Measurements from ENCODE around the gene DGCR8.

DGCR8 gene

DNA sequence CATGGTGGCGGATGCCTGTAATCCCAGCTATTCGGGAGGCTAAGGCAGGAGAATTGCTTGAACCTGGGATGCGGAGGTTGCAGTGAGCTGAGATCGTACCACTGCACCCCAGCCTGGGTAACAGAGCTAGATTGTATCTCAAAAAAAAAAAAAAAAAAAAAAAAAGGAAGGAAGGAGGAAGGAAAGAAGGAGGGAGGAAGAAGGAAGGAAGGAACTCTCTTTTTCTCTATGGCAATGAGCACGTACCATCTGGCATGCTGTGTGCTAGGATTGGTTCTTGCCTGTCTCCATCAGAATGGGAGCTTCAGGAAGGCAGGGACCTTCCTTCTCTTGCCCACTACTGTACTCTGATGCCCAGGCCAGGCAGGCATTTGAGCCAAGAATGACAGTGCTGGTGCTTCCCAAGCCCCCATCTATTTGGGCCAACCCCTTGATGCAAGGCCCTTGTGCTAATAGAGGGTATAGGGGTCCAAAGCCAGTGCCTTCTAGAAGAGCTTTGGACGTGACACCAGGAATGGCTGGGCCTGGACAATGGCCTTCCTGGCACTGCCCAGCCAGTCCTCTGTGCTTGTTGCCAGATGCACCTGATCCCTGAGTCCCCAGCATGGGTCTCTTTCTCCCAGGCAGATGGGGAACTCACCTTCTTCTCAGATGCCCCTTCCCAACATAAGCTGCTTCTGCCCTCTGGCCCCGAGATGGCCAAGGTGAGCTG is 10.6 kb upstream of the DGCR8 start:
- DNase-seq = no peak

DNA sequence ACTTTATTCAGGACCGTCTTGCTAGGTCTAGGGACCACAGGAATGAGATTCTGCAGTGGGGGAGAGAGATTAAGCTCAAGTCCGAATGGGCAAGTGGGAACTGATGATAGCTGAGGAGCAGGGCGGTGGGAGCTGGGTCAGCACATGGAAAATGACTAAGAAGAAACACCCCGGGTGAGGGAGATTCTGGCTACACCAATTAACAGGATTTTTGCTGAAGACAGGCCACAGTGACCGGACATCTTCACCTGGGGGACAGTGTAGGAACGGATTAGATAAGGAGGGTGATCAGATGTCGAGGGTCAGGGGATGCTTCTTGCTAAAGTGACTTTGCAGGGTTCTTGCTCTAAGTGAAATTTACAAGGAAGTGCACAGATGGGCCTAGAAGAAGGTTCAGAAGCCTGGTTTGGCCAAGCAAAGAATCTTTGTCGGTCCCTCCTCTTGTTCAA is 8.5 kb upstream of the DGCR8 start:
- DNase-seq = no peak

- DNase-seq = no peak
Observed at GRCh38 chr22:20076627-20077172, 3.3 kb upstream of the DGCR8 start.

- peak; percentile 75 for DNase-seq
Observed at GRCh38 chr22:20080445-20080775, 369 bp downstream of the DGCR8 start.

- no peak for DNase-seq
Observed at GRCh38 chr22:20080776-20081654, 974 bp downstream of the DGCR8 start.

DNA sequence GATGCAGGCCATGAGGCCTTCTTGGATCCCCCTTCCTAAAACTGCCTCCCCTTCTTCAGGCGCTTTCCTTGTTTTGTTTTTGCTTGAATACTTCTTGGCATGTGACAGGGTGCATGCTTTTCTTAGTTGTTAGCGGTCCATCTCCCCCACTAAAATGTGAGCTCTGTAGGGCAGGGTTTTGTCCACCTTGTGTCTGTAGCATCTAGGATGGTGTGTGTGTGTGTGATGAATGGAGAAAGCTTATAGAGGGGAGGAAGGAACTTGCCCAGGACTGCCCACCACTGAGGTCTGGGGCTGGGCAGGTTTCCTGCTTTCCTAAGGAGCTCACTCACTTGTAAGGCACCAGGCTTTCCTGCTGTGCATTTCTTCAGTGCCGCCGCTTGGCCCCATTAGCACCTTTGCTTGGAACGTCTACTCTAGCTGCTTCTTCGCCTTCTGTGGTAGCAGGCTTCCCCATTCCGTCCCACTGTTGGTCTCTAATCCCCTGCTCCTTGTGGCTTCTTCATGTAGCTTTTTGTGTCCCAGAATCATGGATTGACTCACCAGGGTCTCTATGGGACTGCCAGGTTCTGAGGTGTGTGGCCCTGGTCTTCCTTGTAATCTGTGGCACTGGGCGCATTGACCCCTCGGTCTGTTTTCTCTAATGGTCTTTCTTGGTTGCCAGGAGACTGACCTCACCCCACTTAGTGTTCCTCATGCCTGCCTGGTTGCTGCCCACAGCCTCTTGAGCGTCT is 3.3 kb downstream of the DGCR8 start:
- DNase-seq = no peak

DNA sequence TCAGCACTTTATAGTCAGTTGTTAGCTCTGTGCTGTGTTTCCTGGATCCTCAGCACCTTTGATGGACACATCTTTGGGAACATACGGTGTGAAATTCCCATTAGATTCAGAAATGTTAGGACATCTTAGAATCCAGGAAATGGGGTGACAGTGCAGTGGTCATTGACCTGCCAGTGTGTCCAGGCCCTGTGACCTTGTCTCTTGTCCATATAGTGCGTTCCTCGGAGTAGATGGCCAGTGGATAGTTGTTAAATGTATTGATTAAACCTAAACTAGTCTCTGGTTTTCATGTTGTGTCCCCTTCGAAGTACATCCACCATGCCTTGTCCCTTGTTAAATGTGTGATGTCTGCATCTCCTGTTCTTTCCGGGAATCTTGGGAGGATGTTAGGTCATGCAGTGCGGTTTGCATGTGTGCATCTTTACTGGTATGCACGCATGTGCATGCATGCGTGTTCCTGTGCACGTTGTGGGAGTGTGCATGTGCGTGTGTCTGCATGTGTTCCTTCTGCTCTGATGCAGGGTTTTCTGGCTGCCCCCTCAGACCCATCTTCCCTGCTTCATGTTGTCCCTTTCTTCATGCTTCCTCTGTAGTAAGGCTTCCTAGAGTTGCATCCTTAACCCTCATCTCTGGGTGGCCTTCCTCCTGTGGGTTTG is 4.0 kb downstream of the DGCR8 start:
- DNase-seq = no peak

GRCh38 chr22:20084547-20085413 is 4.7 kb downstream of the DGCR8 start:
- no peak for DNase-seq

GRCh38 chr22:20085651-20086050 is 5.6 kb downstream of the DGCR8 start:
- no peak for DNase-seq

GRCh38 chr22:20086101-20086599 is 6.1 kb downstream of the DGCR8 start:
- no peak for DNase-seq

DNA sequence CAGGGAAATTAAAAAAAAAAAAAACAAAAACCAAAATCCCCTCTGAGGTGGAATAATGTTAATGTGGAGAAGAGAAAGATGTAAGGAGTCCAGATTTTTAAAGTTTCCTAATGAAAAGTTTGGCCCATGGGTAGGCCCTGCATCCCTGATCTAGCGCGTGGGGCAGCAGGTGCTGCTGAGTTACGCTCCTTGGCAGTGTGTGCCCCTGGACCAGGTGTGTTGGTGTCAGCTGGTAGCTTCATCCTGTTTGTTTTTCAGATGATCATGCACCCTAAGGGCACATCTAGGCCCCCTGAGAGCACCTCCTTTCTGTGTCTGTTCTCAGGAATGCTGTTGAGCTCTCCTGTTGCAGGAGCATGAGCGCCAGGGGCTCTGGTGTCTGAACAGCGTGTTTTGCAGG is 6.7 kb downstream of the DGCR8 start:
- DNase-seq = no peak

DNA sequence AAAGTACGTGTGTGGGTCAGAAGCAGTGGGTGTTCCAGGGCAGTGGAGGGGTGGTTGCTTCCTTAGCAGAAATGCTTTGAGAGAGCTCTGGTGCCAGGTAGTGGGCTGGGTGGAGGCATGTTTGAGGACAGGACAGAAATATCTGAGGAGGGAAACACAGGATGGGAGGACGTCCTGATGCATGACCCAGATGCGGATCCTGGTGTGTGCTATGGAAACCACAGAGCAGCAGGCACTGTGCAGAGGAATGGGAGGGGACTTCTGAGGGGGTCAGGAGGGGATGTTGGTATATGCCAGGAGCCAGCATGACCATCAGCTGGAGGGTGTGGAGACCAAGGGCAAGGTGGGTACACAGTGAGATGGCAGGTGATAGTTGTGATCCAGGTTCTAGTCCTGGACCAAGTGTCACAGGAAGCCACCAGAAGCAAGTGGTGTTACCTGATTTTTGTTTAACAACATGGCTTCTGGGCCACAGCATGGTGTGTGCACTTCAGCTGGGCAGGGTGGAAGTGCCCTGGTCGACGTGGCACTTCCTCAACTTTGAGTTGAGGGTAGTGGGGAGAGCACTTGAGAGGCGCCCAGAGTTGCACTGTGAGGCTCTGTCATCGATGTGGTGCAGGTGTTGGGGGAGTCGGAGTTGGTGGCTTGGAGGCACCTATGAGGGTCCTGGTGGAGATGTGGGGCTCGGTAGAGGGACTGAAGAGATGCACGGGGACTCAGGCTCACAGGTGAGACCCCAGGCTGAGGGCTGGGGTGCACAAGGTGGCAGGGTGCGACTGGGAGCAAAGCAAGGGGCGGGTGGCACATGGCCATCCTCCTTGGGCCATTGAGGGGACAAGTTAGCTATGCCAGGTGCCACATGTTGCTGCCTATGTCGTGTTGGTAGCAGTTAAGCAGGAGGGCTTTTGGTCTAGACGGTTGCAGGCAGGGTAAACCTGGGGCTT is 7.5 kb downstream of the DGCR8 start:
- no peak for DNase-seq

DNA sequence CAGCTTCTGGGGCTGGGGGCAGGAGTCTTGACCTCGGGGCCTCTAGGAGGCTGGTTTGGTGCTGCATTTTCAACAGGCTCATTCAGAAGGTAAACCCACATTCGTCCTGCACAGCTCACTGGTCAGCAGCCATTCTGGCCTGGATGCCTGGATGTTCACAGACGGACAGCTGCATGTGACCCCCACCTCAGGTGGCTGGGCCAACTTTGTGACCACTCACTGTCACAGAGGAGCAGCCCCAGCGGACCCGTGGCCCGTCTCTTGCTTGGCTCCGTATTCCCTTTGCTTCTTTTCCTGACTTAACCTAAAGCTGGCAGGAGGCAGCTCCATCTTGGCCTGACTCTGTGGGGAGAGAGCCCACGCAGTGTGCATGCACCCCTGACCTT is 8.2 kb downstream of the DGCR8 start:
- no peak for DNase-seq

DNA sequence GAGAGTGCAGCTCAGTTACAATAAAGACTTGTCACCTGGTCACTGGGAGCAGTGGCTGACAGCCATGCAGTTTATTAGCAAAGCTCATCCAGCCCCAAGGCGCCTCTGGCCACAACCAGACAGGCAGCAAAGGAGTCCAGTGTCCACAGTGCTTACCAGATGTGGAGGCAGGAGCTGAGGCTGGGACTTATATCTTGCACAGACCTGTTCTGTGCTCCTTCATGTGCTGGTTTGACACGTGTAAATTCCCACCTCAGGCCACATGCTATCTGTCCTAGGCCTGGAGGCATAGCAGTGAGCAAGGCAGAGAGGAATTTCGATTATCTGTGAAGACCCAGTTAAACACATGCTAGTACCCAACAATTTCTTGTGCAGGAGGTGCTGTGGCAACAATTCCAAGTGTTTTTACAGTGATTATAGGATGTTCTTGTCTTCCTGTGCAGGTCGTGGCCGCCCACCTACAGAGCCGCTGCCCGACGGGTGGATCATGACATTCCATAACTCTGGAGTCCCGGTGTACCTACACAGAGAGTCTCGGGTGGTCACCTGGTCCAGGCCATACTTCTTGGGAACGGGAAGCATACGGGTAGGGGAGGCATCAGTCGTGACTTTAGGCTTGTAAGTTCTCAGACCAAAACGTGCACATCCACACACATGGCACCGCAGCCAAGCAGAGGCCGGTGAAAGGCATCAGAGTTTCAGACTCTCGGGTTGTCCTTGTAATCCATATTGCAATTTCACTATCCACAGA is 9.4 kb downstream of the DGCR8 start:
- DNase-seq = no peak

DNA sequence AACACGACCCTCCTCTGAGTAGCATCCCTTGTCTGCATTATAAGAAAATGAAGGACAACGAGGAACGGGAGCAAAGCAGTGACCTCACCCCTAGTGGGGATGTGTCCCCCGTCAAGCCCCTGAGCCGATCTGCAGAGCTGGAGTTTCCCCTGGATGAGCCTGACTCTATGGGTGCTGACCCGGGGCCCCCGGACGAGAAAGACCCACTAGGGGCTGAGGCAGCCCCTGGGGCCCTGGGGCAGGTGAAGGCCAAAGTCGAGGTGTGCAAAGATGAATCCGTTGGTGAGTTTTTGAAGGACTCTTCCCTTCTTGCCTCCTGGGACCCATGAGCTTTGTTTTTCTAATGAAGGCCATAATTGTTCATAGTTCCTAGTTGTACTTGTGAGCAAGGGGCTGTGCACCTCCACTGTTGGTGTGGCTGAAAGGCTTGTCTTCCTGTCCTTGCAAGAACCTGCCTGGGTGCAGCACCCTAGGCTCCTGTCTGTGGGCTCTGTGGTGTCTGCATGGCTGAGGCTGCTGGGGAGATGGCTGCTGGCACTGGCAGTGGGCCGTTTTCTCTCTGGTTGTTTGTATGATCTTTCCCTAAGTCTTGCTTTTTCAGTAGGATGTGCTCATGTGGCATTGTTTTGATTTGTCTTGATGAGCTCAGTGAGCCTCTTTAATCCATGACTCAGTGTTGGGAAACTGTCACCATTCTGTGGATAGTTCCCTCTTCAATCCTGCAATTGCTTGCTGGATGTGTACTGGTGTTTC is 10.1 kb downstream of the DGCR8 start:
- no peak for DNase-seq

- DNase-seq = no peak
Observed at GRCh38 chr22:20090730-20091240, 10.7 kb downstream of the DGCR8 start.

DNA sequence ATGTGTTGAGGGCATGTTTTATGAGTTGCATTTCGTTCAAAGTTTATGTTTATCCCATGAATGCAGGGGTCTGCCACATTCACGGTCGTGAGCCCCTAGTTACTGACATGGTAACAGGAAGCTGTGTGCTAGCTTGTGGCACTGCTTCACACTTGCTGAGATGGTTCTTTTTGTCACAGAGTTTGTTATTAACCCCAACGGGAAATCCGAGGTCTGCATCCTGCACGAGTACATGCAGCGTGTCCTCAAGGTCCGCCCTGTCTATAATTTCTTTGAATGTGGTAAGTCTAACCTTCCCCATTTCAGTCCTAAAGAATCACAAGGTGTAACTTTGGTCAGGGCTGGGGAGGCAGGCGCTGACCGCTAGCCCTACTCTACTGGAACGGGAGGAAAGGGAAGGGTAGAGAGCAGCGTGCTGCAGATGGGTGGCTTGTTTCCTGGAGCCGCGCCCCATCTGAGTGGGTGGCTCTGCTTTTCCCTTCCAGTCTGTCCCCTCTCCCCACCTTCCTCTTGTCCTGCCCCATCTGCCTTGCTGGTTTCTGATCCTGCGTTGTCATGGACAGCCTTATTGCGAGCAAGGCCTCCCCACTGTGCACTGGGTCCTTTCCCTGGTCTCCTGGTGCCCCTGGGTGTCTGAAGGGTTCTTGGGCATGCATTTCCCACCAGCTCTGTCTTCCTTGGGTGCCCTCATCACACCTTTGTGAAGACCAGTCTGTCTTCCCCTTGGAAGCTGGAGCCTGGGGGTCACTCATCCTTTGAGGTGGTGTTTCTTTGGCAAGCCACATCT is 11.8 kb downstream of the DGCR8 start:
- no peak for DNase-seq

DNA sequence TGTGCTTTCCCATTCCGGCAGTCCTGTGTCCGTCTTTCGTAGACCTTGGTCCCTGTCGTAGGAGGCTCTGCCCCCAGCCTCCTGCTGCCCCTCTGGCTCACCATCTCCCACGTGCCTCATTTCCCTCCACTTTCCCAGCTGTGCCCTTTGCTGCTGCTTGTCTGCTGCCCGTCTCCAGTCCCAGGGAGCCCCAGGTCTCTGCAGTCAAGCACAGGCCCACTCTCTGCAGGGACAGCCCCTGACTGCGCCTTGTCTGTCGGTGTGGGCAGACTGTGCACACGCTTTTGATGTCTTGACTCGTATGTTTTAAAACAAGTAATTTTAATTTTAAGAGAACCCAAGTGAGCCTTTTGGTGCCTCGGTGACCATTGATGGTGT is 12.4 kb downstream of the DGCR8 start:
- DNase-seq = no peak

All from activated CD8-positive, alpha-beta memory T cell treated with anti-CD3 and anti-CD28 coated beads, Interleukin-2, amount 50 U/mL, for 4 hours (primary cell).